Measurements from ENCODE around the gene TRIM41.
A peak's percentile ranks its signal among the peaks of the same experiment; 100 is the strongest.
"Not testable (repeated sequence)": the region's sequence is repeated elsewhere in the genome, so short reads cannot be mapped to it uniquely, and the experiment has no call there.

TRIM41 gene

DNA sequence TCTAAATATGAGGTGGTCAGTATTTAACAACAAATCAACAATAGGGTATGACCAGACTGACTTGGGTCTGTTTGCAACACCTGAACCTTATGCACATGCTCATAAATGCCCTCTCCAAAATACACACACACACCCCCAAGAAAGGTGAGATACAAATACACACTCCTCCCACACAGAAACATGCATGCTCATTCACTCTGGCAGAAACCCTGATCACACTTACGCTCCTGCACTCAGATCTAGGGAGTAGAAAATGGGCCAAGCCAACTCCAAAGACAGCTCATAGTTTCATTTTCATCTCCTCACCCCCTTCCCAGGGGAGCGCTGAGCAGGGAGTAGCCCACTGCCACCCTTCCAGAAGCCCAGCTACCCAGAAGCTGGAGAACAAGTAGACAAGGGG is 29.4 kb upstream of the TRIM41 start:
- DNase-seq = no peak

DNA sequence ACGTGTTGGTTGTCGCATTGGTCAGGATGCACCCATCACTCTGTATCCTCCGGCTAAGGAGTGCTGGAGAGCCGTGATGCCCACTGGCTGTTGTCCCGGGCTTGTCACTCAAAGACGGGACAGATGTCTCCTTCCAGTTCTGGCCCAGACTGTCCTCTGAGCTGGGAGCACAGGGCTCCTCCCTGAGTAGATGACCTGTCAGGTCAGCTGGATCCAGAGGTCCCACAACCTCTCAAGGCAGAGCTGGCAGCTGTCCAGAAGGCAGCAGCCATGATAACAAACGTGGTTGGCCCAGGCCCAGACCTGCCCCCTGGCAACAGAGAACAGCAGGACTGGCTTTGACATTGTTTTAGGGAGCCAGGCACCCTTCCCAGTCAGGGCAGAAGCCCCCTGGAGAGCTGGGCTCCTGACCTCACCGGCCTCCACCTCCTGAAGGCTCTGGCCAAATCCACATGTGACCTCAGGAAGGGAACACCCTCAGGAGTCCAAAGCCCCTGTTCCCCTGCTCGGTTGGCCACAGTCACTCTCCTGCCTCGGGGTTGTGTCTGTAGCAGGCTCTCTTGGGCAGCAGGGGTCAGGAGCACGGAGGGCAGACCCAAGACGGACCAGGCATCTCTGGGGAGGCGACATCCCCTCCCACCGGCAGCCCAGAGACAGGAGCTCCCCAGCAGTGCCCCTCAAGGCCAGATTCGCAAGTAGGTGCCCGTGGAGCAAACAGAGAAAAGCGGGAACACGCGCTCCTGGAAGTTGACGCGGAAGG is 28.4 kb upstream of the TRIM41 start:
- DNase-seq = no peak

DNA sequence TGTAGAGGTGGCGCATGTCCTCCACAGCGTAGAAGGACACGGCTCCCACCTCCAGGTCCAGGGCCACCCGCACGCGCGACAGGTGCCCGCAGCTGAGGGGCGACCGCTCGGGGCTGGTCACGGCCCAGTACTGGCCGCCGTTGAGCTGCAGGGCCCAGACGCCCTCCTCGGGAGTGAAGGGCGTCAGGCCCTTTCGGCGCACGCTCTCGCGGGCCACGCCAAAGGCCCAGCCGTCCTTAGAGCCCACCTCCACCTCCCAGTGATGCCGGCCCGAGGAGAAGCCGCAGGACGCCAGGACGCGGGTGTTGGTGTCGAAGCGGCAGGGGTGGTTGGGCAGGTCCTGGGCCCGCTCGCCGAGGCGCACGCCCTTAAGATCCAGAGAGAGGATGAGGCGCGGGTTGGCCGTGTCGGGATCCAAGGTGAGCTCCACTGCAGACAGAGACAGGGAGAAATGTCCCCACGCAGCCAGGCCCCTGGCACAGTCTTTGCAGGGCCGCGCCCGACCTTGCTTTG is 27.8 kb upstream of the TRIM41 start:
- DNase-seq = no peak

DNA sequence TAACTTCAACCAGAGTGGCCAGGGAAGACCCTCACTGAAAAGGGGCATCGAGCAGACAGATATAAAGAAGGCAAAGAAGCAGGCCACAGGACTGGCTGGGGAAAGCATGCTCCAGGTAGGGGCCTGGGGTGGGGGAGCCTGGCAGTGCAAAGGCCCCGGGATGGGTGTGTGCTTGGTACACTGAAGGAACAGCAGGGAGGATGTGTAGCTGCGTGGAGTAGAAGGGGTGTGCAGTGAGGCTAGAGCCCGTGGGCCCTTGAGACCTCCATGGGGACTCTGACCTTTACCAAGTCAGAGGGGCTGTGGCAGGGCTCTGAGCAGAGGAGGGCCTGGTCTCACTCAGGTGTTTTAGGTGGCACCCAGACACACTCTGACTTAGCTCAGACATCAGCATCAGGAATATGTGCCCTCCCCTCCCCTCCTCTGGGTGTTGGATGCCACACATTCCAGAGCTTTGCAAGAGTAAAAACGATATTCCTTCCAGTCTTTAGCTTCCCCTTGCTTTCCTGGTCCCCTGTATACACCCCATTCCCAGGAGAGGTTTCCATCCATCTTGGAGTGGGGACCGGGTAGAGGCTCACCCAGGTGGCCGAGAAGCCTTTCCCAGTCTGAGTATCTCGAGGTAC is 25.6 kb upstream of the TRIM41 start:
- no peak for DNase-seq

DNA sequence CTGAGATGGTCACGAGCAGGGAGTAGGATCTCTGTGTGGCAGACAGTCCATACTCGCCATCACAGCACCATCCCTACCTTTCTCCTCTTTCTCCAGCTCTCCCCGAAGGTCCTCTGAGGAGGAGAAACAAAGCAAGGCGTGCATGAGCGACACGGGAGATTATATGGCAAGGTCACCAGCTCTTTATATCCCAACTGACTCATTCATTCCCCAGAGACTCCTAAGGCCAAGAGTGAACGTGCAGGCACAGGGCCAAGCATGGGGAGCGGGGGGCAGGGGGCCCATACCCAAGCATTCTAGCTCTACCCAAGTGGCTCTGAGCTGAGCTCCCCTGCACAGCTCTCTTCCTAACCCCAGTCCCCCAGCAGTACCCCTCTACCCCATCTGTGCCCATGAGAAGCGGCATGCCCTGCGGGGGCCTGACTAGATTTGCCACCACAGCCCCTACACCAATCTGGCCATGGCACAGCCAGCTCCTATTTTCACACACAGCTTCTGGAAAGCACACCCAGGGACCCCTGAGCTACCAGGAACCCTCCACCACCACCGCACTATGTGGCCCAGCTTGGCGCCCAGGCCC is 24.9 kb upstream of the TRIM41 start:
- no peak for DNase-seq

DNA sequence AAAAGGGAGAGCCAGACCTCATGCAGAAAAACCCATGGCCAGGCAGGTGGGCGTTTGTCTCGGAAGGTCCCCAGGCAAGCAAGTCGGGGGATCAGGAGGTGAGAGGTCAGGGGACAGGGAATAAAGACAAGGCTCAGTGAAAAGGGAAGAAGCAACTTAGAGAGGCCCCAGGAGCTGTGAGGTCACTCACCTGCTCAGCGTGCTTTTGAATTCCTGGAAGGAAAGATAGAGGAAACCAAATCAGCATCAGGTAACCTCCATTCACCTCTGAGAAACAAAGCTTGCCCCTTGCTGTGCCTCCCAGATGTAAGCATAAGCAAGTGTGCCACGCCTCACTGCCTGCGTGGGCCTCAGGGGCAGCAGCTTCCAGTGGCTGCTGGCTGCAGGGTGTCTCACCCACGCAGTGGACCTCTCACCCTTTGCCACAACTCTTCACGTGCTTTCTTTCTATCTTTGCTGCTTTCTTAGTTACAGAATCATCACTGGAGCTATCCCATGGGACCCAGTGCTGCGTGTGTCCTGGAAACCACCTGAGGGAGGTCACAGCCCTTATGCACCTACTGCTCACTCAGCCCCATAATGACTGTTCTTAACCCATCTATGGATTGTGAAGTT is 24.1 kb upstream of the TRIM41 start:
- DNase-seq = no peak

DNA sequence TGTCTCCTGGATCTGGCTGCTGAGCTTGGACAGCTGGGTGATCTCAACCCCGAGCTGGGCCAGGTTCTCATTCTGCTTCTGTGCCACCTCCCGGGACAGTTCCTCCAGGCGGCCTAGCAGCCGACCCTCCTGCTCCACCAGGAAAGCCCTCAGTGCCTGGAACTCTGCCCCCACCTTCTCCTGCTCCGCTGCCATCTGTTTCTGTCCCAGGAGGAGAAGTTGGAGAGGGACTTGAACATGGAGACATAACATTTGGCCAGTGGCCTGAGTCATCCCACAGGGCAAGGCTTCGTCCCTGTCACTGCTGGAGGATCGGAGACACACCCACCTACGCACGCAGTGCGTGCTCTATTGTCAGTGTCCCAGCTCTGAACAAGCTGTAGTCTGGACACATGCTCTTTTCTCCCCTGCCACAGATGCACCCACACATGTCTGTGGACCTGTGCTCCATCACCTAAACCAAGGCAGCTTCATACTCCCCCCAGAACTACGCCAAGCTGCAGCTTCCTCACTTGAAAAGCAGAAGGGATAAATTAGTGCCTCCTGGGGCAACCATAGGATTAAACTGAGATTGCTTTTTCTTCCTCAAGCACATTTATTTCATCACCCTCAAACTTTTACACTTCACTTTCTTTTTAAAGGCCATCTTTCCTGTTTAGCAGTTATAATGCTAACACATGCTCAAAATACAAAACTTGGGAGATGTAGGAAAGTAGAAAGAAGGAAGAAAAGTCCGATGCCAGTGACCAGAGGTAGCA is 23.0 kb upstream of the TRIM41 start:
- DNase-seq = no peak

DNA sequence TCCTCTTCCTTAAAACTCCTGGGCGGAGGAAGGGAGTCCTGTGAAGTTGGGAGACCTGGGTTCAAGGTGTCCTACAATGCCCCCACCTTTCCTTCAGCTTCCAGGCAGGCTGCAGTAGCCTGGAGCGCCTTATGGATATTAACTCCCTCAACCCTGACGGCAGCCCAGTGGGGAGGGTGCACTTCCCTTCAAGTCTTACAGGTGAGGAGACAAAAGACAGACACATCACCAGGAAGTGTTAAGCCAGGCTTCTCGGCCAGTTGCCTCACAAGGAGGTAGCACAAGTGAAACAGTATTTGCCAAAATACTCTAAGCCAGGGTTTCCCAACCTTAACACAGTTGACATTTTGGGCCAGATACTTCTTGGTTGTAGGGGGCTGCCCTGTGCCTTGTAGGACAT is 22.3 kb upstream of the TRIM41 start:
- no peak for DNase-seq

DNA sequence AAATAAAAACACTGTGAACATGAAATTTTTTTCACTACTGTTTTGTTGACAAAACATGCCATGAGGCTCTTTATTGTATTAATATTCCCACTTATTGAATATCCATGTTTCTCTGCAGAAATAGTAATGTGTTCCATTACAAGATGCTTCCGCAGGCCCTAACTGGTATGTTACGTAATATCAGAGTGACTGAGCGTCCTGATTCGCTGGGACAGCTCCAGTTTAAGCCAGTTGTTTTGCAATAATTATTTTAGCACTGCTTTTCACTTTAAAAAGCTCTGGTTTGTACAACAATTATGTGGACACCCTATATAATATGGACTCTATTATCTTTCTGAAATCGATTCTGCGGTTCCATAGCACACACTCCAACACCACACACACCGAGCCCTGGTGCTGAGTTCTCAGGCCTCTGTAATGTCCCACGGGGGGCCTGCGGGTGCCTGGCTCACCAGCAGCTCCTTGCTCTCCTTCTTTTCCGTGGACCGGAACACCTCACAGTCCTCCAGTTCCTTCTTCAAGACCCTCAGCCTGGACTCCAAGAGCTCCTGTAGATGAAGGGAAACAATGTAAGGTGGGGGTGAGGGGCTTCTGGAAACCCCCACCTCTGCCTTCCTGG is 19.9 kb upstream of the TRIM41 start:
- DNase-seq = no peak

DNA sequence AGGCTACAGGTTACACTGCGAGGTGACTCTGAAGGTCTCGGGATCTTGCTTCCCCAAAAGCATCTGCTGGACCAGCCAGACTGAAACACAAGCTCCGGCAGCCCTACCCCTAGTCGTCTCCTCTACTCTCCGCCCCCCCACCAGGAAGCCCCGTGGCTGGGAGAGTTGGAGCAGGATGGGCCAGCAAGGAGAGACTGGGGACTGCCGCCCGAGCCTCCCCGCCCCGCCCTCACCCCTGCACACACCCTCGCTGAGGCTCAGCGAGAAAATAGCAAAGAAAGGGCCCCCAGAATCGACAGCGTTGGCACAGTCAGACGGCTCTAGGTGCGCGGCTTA is 19.3 kb upstream of the TRIM41 start:
- no peak for DNase-seq

DNA sequence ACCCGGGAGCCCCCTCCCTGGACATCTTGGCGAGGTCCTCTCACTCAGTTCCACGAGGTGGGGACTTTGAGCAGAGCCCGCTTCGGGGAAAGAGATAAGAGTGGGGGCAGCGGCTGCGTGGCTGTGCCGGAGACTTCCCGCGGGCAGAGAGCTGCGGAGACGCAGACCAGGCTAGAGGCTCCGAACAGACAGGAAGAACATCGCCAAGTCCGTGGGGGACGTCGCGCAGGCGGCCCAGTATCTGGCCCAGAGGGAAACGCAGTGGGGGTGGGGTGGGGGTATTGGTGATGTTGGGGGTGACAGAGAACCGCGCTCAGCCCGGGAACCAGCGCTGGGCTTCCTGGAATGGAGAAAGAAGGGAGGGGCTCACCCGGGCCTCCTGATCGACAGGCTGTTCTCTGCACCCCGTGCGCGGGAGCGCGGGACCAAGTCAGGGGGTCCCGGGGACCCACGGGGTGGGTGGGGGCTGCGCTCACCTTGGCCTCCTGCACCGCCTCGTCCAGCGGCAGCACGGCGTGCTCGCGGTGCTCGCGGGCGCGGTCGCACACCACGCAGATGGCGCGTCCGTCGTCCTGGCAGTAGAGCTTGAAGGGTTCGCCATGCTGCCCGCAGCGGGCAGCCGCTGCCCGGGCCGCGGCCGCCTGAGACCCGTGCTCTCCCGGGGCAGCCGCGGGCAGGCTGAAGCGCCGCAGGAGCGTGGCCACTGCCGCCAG is 18.8 kb upstream of the TRIM41 start:
- no peak for DNase-seq

DNA sequence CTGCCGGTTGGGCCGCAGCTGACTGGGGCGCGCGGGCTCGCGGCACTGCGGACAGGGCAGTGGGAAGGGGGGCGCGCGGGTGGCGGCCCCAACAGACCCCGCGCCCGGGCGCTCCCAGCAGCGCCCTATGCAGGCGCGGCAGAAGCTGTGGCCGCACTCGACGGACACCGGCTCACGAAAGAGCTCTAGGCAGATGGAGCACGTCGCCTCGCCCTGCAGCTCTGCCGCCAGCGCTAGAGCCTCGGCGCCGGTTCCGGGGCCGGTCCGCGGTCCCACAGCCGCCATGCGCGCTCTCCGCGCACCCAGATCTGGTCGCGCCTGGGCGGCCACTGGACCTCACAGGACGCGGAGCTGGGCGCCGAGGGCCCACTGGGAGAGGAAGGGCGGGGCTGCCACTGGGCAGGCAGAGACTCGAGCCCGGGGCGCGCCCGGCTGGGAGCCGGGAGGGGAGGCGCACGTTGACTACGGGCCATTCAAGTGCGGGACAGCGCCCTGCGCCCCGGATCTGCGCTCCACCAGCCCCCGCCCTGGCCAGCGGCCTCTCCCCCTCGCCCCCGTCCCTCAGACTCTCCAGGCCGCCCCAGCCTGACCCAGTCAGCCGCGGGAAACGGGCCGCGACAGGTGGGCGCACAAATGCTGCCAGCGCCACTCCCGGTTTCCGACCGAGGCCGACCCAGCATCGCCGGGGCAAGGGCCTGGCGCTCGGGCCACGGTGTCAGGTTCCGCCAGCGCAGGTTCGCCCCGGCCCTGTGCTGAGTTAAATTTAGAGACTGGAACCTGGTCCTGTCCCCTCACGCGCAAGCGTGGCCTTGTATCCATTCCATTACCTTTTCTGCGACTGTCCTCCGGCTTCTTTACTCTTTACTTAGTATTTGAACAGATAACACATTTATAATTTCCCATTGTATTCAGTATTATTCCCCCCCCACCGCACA is 18.0 kb upstream of the TRIM41 start, which contains the start of gene TRIM7:
TSS of gene TRIM7 (minus strand) at position 371 of the 935 bp plus-strand sequence. CDS start at position 285, 86 bp downstream.
- no peak for DNase-seq

DNA sequence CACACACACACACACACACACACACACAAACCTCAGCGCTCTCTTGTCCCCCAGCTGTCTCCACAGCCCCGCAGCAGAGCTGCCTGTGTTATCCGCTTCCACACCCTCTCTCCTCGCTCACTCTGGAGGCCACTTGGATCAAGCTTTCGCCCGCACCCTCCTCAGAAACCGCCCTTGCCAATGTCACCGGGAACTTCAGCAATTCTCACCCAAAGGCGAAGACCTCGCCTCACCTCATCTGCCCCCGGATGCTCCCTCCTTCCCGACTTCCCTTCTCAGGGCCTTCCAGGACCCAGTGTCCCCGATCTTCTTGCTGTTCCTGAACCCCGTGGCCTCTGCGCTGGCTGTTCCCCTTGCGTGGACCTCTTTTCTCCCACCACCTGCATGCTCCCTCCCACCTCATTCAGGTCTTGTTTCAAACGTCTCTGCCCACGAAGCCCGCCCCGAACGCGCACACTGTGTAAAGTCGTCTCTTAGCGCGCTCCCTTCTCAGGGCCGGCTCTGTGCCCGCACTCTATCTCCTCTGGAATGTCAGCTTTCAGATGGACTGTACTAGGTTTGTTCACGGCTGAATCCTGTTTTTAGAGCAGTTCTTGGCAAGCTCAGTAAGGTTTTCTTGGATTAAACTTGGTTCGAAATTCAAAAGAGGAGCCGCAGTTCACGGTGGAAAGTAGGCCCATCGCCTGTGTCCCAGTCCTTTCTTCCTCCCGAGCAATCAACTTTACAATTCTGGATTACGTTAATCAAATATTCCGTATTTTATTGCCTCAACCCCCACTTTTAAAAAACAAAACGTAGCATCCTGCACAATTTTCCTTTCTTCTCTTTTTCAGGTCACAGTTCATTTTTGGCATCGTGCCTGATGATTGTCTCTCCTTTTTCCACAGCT is 17.1 kb upstream of the TRIM41 start:
- DNase-seq = no peak

DNA sequence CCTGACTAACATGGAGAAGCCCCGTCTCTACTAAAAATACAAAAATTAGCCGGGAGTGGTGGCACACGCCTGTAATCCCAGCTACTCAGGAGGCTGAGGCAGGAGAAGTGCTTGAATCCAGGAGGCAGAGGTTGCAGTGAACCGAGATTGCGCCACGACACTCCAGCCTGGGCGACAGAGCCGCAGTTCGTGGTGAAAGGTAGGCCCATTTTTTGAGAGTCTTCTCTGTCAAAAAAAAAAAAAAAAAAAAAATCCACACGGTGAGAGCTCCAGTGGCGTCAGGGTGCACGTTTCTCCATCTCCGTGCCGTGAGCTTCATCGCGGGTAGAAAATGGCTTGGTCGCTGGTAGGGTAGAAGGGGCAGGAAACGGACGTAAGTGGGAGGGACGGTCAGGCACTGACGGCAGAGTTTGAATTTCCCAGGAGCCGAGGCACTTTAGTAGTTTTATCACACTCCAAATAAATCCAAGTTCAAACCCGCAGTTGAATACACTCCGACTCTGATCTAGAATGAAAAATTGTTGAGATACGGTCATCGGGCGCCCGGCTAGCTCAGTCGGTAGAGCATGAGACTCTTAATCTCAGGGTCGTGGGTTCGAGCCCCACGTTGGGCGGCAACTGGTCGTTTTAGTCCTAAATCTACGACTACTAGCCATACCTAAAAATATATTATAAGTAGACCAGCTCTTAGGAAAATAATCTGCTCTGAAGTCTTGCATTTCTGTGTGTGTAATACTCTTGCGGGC is 15.7 kb upstream of the TRIM41 start:
- peak; percentile 53 for DNase-seq

DNA sequence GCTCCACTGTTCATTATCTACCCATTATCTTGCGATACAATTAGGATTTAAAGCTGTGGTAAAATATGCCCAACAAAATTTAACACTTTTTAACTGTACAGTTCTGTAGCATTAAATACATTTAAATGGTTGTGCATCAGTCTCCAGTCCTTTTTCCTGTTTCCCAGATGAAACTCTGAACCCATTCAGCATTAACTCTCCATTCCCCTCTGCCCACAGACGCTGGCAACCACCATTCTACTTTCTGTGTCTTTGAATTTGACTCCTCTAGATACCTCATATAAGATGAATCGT is 15.2 kb upstream of the TRIM41 start:
- no peak for DNase-seq

DNA sequence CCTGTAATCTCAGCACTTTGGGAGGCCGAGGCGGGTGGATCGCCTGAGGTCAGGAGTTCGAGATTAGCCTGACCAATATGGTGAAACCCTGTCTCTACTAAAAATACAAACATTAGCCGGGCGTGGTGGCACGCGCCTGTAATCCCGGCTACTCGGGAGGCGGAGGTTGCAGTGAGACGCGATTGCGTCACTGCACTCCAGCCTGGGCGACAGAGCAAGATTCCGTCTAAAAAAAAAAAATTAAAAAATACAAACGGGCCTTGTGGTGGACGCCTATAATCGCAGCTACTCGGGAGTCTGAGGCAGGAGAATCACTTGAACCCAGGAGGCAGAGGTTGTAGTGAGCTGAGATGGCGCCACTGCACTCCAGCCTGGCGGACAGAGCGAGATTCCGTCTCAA is 14.1 kb upstream of the TRIM41 start:
- DNase-seq = not testable (repeated sequence)

DNA sequence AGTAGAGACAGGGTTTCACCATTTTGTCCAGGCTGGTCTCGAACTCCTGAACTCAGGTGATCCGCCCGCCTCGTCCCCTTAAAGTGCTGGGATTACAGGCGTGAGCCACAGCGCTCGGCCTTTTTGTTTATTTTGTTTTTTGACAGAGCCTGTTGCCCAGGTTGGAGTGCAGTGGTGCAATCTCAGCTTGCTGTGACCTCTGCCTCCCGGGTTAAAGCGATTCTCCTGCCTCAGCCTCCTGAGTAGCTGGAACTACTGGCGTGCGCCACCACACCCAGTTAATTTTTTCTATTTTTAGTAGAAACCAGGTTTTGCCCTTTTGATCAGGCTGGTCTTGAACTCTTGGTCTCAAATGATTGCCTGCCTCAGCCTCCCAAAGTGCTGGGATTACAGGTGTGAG is 12.9 kb upstream of the TRIM41 start:
- DNase-seq = not testable (repeated sequence)

DNA sequence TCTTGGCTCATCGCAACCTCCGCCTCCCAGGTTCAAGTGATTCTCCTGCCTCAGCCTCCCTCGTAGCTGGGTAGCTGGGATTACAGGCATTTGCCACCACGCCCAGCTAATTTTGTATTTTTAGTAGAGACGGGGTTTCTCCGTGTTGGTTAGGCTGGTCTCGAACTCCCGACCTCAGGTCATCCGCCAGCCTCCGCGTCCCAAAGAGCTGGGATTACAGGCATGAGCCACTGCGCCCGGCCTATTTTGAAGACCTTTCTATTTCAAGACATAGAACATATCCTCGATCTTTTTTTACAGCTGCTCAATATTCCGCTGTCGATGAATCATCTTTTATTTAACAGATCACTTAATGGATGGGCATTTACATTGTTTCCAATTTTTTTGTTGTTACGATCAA is 12.4 kb upstream of the TRIM41 start:
- DNase-seq = not testable (repeated sequence)

DNA sequence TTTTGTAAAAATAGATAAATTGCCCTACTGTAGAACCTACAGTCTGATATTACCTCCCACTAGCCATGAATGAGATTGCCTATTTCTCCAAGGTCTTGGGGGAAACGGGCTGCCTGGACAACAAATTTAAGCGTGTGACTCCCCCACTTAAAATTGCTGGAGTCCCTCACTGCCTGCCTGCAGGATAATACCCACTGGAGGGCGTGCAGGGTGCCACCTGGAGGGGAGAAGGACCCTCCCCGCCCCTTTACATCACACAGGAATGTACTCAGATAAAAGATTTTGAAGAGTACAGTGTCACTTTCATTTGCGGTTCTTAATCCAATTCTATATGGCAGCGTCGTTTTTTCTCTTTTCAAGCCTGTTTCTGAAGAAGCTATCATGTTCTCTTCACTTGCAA is 11.9 kb upstream of the TRIM41 start:
- DNase-seq = no peak
